ENCODE data around the gene WWOX. TPM values are rescaled to one million over a fixed set of nuclear protein-coding genes. Genes with fewer than 3 reads are reported as not detected.

WWOX gene
- total RNA-seq, 1 donor from 2014 or later, result 28.2 TPM

- Mint-ChIP-seq H3K27me3 (peaks cover 7% of the 10 kb centered on the region), H3K4me3 (peak overlapping the region; percentile 43), H3K4me1 (ENCODE audit: unreplicated experiment) (peaks cover 18% of the 10 kb centered on the region), H3K9me3 (peaks cover 14% of the 10 kb centered on the region), H3K27ac (peak overlapping the region; percentile 80), H3K36me3 (peaks cover 10% of the 10 kb centered on the region)
- TF ChIP-seq, protein P1, sequence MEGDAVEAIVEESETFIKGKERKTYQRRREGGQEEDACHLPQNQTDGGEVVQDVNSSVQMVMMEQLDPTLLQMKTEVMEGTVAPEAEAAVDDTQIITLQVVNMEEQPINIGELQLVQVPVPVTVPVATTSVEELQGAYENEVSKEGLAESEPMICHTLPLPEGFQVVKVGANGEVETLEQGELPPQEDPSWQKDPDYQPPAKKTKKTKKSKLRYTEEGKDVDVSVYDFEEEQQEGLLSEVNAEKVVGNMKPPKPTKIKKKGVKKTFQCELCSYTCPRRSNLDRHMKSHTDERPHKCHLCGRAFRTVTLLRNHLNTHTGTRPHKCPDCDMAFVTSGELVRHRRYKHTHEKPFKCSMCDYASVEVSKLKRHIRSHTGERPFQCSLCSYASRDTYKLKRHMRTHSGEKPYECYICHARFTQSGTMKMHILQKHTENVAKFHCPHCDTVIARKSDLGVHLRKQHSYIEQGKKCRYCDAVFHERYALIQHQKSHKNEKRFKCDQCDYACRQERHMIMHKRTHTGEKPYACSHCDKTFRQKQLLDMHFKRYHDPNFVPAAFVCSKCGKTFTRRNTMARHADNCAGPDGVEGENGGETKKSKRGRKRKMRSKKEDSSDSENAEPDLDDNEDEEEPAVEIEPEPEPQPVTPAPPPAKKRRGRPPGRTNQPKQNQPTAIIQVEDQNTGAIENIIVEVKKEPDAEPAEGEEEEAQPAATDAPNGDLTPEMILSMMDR (conservative IDR thresholded peaks at IDR 0.05), result no peak
- DNase-seq (ENCODE audit: extremely low spot score, unreplicated experiment), result no peak
Measured at GRCh38 chr16:78297066-78297666, 197.7 kb downstream of the WWOX start.

- Mint-ChIP-seq H3K27ac (no peak overlapping the region), H3K4me1 (ENCODE audit: unreplicated experiment) (peaks cover 11% of the 10 kb centered on the region), H3K9me3 (peaks cover 6% of the 10 kb centered on the region), H3K27me3 (peaks cover 7% of the 10 kb centered on the region), H3K36me3 (peaks cover 10% of the 10 kb centered on the region), H3K4me3 (no peak overlapping the region)
- TF ChIP-seq, protein P1 (conservative IDR thresholded peaks at IDR 0.05), result no peak
- DNase-seq (ENCODE audit: extremely low spot score, unreplicated experiment), result no peak
Measured at GRCh38 chr16:78298986-78299385, 199.5 kb downstream of the WWOX start.

DNA sequence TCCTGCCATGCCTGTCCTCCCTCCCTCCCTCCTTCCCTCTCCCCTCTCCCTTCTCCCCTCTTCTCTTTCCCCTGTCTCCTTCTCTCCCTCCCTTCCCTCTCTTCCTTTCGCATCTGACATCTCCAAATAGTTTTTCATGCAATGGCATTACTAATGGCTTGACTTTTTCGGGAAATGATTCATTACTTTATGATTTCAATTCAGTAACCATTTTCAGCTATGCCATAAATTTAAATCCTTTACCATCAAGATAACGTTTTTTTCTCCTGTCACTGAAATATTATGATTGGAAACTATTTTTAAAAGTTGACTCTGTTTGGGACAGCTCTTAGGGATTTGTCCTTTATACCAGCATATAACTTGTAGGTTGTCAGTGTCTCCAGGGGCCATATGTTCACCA, 201.0 kb downstream of the WWOX start:
- TF ChIP-seq, protein P1 (conservative IDR thresholded peaks at IDR 0.05), result no peak
- DNase-seq (ENCODE audit: extremely low spot score, unreplicated experiment), result no peak
- H3K36me3 Mint-ChIP-seq, result peaks cover 4% of the 10 kb centered on the region

GRCh38 chr16:78303946-78304345, 204.5 kb downstream of the WWOX start:
- Mint-ChIP-seq H3K4me3 (no peak overlapping the region), H3K27ac (no peak overlapping the region), H3K9me3 (peaks cover 7% of the 10 kb centered on the region), H3K4me1 (ENCODE audit: unreplicated experiment) (peaks cover 7% of the 10 kb centered on the region), H3K27me3 (peaks cover 15% of the 10 kb centered on the region), H3K36me3 (peaks cover 10% of the 10 kb centered on the region)
- DNase-seq (ENCODE audit: extremely low spot score, unreplicated experiment), result no peak
- TF ChIP-seq, protein P1 (conservative IDR thresholded peaks at IDR 0.05), result no peak

More for the DNA sequence above, 201.0 kb downstream of the WWOX start:
- no peak overlapping the region for H3K4me3 Mint-ChIP-seq
- no peaks in the 10 kb centered on the region for H3K9me3 Mint-ChIP-seq
- H3K27ac Mint-ChIP-seq, result no peak overlapping the region
- peaks cover 18% of the 10 kb centered on the region for H3K4me1 Mint-ChIP-seq (ENCODE audit: unreplicated experiment)
- H3K27me3 Mint-ChIP-seq, result peaks cover 7% of the 10 kb centered on the region

DNA sequence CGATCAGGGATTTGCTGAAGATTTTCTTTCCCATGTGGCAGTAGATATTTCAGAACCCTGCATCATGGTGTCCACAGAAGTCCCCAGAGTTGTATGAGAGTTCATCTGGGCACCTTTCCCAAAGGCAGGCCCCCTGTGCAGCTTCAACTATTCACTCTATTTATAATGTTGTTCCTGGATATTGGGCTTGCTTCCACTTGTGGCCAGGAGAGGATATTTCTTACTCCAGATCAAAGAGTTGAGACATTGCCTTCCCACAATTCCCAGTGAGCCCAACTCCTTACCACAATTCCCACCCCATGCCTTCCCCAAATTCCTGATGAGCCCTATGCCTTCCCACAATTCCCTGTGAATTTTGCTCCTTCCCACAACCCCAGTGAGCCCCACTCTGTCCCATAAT, 206.9 kb downstream of the WWOX start:
- peaks cover 7% of the 10 kb centered on the region for H3K9me3 Mint-ChIP-seq
- peaks cover 7% of the 10 kb centered on the region for H3K36me3 Mint-ChIP-seq
- H3K4me3 Mint-ChIP-seq, result no peak overlapping the region
- DNase-seq (ENCODE audit: extremely low spot score, unreplicated experiment), result no peak
- H3K27me3 Mint-ChIP-seq, result peaks cover 9% of the 10 kb centered on the region
- peaks cover 17% of the 10 kb centered on the region for H3K4me1 Mint-ChIP-seq (ENCODE audit: unreplicated experiment)
- TF ChIP-seq, protein P1 (conservative IDR thresholded peaks at IDR 0.05), result no peak
- no peak overlapping the region for H3K27ac Mint-ChIP-seq
